UCSD-AML1 (cell line): ENCODE measurements around the gene IFIT3.
"Not testable (repeated sequence)": the region's sequence is repeated elsewhere in the genome, so short reads cannot be mapped to it uniquely, and the experiment has no call there.

Source experiments
- DNase-seq: peaks from one replicate; lab custom pipeline; 2025; ENCODE audit not compliant: unreplicated experiment; lab: John Stamatoyannopoulos, UW

Gene IFIT3

DNA sequence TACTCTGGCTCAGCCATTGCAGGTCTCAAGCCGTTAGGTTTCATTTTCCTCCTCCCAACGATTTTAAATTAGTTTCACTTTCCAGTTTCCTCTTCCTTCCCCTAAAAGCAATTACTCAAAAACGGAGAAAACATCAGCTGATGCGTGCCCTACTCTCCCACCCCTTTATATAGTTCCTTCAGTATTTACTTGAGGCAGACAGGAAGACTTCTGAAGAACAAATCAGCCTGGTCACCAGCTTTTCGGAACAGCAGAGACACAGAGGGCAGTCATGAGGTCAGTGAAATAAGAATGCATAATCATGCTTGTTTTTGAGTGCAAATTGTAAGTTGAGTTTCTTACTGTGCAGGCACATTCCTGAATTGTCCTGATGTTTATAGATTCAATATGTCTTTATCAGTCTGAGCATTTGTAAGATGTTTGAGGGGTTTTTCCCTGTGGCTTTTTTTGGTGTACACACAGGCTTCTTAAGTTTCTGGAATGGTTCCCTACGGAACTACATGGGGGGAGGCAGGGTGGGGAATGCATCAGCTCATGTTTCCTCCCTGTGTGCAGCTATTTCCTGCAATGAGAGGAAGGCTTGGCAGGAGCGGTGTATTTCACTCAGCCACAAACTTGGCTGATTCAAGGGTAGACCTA is at the start of gene IFIT3:
Gene IFIT3 (plus strand): TSS at position 195 of the 639 bp plus-strand sequence. CDS start 77 bp downstream, at position 272.
- DNase-seq = peak; percentile 59

DNA sequence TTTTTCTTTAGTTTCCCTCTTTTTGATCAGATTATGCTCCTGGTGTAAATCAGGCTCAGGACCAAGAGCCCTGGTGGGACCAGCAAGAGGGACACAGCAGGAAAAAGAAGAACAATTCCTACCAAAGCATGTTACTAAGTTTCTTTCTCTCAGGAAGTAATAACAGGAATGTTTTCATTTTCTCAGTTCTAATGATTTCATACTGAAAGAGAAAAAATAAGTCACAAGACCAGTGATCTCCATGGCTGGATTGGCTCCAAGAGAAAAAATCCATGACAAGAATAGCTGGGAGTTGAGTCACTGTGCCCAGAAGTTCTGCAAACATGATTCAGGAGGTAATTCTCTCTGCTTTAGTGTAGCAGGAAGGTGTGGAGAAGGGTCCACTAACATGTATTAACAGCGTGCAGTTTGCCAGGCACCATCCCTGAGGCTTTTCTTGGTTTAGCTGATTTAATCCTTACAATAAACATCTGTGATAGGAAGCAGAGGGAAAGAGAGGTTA is 49.7 kb upstream of the IFIT3 start:
- no peak for DNase-seq

DNA sequence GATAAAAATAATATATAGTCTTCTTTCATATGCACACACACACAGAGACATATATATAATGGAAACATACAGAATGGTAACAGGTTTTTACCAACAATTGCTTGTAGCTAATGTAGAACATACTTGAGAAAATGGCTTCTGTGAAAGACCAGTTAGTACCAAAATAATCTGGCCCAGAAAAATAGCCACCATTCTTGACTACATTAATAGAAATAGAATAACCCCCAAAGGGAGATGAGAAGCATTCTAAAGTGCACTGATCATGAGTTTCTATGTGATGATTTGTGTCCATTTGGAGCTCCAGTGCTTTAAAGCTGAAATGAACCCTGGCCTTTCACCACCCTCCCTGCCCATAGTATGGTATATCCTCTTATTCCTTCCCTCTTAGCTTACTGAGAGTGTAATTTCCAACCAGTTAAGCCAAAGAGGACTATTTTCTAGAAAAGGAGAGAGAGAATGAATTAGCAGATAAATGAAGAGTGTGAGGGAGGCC is 48.9 kb upstream of the IFIT3 start:
- no peak for DNase-seq

DNA sequence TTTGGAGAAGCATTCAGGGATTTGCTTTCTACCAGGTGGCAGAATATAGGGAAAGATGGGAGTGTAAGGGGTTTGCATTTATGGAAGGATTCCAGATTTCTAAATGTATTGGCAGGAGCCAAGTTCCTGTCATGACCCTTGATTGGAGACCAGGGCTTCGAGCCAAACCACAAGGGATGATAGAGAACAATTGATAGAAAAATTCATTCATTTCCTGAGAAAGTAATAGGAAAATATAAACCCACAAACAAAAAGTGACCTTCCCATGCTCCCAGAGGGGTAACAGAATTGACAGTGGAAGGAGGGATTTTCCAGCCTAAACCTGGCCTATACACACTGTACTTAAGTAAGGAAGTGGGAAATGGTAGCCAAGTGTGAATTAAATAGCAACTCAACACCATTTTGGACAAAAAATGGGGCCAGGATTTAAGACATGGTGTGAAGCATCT is 48.4 kb upstream of the IFIT3 start:
- DNase-seq = no peak

DNA sequence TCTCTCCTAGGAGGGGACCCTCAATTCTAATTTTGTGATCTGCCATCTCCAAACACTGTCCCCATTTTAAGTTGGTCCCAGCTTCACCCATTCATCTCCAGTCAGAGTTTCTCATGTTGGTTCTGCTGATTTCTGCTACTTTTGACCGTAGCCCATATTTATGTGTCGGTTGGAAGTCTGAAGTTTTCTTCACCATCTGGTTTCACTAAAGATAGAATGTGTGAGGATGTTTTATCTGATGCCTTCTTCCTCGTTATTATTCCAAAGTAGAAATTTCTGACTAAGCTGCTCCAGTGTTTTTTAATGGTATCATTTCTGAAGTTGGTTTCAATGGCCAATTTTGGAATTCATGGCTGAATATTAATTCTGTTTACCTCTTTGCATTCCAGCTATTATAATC is 47.3 kb upstream of the IFIT3 start:
- no peak for DNase-seq

DNA sequence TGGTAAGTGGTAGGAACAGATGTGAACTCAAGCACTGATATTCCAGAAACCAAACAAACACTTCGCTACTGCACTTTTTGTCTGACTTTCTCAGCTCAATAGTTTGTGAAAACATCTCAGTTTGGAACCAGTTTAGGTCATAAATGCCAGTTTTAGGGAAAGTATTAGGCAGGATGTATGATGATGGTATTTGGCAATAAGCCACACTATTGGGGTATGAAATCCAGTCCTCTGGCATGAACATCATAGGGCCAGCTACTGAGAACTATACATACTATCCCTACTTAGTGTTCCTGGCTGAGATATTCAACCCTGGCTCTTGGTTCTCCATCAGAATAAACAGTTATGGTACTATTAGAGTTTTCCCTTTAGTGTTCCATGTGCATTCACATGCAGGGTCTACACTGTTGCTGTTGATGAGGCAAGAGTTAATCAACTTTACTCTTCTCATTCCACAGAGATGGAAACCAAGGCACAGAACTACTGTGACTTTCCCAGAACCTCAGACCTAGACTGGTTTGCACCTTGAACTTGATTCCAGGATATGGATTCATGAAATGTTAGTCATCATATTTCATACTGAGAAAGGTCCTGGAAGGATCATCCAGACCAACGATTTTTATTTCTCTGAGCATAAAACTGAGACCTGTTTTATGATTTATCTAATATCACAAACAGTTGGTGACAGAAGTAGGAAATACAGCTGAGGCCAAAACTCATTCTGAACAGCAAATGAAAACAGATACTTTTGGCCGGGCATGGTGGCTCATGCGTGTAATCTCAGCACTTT is 46.0 kb upstream of the IFIT3 start:
- no peak for DNase-seq

- DNase-seq = no peak
These were observed 44.5 kb upstream of the IFIT3 start for GRCh38 chr10:89283025-89283935.

GRCh38 chr10:89283936-89284475 is 43.8 kb upstream of the IFIT3 start:
- DNase-seq = no peak

DNA sequence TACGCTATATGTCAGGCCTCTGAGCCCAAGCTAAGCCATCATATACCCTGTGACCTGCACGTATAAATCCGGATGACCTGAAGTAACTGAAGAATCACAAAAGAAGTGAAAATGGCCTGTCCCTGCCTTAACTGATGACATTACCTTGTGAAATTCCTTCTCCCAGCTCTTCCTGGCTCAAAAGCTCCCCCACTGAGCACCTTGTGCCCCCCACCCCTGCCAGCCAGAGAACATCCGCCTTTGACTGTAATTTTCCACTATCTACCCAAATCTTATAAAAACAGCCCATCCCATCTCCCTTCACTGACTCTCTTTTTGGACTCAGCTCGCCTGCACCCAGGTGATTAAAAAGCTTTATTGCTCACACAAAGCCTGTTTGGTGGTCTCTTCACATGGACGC is 43.1 kb upstream of the IFIT3 start:
- not testable (repeated sequence) for DNase-seq

GRCh38 chr10:89285303-89285702 is 42.5 kb upstream of the IFIT3 start:
- not testable (repeated sequence) for DNase-seq

DNA sequence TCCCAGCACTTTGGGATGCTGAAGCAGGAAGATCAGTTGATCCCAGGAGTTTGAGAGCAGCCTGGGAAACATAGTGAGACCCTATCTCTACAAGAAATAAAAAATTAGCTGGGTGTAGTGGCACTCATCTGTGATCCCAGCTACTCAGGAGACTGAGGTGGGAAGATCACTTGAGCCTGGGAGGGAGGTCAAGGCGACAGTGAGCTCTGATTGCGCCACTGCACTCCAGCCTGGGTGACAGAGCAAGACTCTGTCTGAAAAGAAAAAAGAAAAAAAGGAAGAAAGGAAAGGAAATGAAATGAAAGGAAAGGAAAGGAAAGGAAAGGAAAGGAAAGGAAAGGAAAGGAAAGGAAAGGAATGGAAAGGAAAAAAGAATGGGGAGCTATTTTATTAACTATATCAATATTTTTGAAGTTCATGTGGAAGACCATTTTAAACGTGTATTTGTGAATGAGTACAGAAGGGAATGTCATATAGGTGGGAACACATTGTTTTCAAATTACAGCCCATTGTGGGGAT is 33.0 kb upstream of the IFIT3 start:
- DNase-seq = no peak

DNA sequence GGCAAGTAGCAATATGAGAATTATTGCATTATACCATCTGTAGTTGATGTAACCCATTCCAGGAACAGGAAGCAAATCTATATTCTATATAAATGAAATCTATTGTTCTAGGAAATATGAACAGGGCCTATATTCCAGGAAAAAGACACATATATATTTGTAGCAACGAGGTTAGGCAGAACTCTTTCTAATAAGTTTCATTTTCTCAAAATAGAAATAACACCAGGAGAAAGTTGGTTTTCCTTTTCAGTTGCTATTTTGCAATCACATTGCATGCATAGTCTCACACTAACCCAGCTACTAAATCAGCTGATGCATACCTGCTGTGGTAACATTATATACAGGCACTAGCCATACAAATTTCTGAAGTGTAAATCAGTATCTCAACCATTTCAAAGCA is 32.2 kb upstream of the IFIT3 start:
- no peak for DNase-seq

DNA sequence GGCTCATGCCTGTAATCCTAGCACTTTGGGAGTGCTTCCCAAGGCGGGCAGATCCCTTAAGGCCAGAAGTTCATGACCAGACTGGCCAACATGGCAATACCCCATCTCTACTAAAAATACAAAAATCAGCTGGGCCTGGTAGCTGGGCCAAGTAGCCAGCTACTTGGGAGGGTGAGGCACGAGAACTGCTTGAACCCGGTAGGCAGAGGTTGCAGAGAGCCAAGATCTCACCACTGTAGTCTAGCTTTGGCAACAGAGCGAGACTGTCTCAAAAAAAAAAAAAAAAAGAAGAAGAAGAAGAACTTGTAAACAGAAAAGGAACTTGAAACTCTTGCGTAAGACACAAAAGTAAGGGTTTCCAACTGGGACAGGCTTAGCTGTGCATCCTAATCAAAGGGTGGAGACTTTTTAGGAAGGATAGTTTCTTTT is 31.6 kb upstream of the IFIT3 start:
- DNase-seq = peak; percentile 16

GRCh38 chr10:89297356-89297755 is 30.4 kb upstream of the IFIT3 start:
- DNase-seq = no peak

DNA sequence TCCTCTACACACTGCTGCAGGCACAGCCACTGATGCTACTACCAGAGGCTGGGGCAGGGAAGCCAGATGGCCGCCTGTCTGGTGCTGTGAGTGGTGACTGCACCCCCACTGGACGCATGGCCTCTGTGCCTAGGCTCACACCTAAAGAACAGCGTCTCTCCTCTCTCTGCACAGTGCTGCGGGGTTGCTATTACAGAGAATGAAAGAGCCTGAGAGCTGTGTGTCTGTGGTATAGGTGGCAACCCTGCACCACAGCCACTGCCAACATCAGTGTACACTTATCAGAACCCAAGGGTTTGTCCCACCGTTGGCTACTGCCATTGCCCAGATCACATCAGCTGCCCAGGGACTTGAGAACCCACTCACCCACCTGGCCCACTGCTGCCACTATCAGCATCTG is 30.0 kb upstream of the IFIT3 start:
- DNase-seq = no peak

DNA sequence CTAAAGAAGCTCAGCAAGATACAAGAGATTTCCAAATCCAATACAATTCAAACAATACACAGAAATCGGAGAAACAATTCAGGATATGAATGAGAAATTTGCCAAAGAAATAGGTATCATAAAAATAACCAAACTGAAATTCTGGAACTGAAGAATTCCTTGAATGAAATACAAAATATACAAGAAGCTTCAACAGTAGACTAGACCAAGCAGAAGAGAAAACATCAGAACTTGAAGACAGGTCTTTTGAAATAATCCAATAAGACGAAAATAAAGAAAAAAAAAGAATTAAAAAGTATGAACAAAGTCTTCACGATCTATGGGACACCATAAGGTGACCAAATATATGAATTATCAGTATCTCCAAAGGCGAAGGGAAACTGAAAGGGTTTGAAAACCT is 28.8 kb upstream of the IFIT3 start:
- DNase-seq = no peak

DNA sequence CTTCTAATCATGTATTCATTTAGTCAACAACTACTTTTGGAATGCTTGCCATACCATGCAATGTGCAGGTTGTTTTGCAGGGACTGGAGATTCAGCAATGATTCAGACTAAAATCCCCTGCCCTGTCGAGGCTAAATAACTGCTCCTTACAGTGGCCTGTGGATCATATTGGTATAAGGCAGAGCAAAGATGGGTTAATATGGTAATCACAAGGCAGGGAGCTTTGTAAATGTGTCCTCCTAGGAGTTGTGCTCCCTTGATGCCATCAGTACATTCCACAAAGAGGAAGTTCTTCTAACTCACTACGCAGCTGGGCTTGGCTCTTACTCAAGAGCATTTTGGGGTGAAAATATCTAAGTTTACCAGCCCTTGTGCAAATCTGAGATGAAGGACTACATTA is 26.6 kb upstream of the IFIT3 start:
- no peak for DNase-seq

GRCh38 chr10:89301721-89302445 is 25.9 kb upstream of the IFIT3 start, which contains the start of gene IFIT2:
Gene IFIT2, plus strand, starts transcription at chr10:89302046. Its CDS starts 78 bp downstream, at chr10:89302124.
- DNase-seq = peak; percentile 37

GRCh38 chr10:89302625-89303024 is 25.2 kb upstream of the IFIT3 start:
- DNase-seq = no peak

- no peak for DNase-seq
These were observed 24.6 kb upstream of the IFIT3 start for GRCh38 chr10:89303161-89303560.
